Keratinocyte (primary cell): ENCODE results near the gene ANXA4.
"Not testable (repeated sequence)": the region's sequence is repeated elsewhere in the genome, so short reads cannot be mapped to it uniquely, and the experiment has no call there.

ENCODE experiments used
- EZH2 ChIP-seq: IDR thresholded peaks from one replicate; pipeline ENCODE4 v1.6.1; 2012; ENCODE audit warnings: inconsistent platforms, mild to moderate bottlenecking, low read length, moderate library complexity
- TF ChIP-seq, protein P1 (sequence below), 3 experiments: IDR thresholded peaks in 1 of 3; conservative IDR thresholded peaks in 1 of 3; optimal IDR thresholded peaks in 1 of 3; 2 replicates in 2 of 3; 3 replicates in 1 of 3; pipeline versions ENCODE3 to v1.5.1; 2011; ENCODE audit warnings: low read length in 3 of 3, mild to moderate bottlenecking in 3 of 3, moderate library complexity in 2 of 3, control low read depth in 1 of 3, inconsistent platforms in 1 of 3; ENCODE audit not compliant: insufficient read depth in 2 of 3; ENCODE audit errors: extremely low read depth in 1 of 3

DNA sequence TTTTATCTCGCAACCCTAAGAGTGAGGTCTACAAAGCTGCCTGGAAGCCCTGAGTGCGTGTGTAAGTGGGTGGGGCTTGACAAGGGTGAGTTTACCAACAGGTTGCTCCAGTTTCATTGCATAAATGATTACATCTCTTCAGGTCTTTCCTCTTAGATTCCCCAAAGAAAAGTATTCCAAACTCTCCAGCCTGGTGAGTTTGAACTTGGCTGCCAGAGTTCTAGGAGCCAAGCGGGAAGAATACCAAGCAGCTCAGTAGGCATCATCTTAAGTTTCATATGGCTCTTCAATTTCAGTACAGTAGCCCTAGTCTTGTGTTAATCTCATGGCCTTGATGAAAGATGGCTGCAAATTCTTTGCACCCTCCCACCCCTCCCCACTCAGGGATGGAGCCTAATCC lies 3.8 kb upstream of the ANXA4 start:
- TF ChIP-seq, protein P1, sequence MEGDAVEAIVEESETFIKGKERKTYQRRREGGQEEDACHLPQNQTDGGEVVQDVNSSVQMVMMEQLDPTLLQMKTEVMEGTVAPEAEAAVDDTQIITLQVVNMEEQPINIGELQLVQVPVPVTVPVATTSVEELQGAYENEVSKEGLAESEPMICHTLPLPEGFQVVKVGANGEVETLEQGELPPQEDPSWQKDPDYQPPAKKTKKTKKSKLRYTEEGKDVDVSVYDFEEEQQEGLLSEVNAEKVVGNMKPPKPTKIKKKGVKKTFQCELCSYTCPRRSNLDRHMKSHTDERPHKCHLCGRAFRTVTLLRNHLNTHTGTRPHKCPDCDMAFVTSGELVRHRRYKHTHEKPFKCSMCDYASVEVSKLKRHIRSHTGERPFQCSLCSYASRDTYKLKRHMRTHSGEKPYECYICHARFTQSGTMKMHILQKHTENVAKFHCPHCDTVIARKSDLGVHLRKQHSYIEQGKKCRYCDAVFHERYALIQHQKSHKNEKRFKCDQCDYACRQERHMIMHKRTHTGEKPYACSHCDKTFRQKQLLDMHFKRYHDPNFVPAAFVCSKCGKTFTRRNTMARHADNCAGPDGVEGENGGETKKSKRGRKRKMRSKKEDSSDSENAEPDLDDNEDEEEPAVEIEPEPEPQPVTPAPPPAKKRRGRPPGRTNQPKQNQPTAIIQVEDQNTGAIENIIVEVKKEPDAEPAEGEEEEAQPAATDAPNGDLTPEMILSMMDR (optimal IDR thresholded peaks at IDR 0.05 in 1 of 3, IDR thresholded peaks at IDR 0.05 in 1 of 3, conservative IDR thresholded peaks at IDR 0.05 in 1 of 3; ENCODE audit: extremely low read depth in 1 of 3, insufficient read depth in 2 of 3, low read length in 3 of 3) = not testable (repeated sequence)
- not testable (repeated sequence) for TF ChIP-seq EZH2
